H9 (cell line): ENCODE measurements around the gene GUCY2D. TPM values are rescaled to one million over a fixed set of nuclear protein-coding genes. Genes with fewer than 3 reads are reported as not detected.

Experiments used
- DNase-seq: peaks from one replicate; pipeline ENCODE4 v3.0.0-alpha.2; 2017
- H2AFZ ChIP-seq: one replicate; pipeline ENCODE4 v1.6.1; 2013; ENCODE audit warnings: mild to moderate bottlenecking, low read length, control low read depth, moderate library complexity
- H2AK5ac ChIP-seq: 2 replicates; pipeline ENCODE4 v1.6.1; 2013; ENCODE audit warnings: low read length, control low read depth, mixed read lengths; ENCODE audit not compliant: insufficient read length
- H2BK120ac ChIP-seq: one replicate; pipeline ENCODE4 v1.6.1; 2013; ENCODE audit warnings: low read depth, mild to moderate bottlenecking, low read length, control low read depth, inconsistent platforms; ENCODE audit not compliant: poor library complexity, severe bottlenecking
- H2BK12ac ChIP-seq: 2 replicates; pipeline ENCODE4 v1.6.1; 2013; ENCODE audit warnings: low read length, control low read depth, mixed read lengths, low read depth; ENCODE audit not compliant: insufficient read length
- H2BK15ac ChIP-seq: 2 replicates; pipeline ENCODE4 v1.6.1; 2013; ENCODE audit warnings: low read depth, low read length, control low read depth
- H2BK20ac ChIP-seq: one replicate; pipeline ENCODE4 v1.6.1; 2013; ENCODE audit warnings: low read depth, mild to moderate bottlenecking, low read length, control low read depth, inconsistent platforms; ENCODE audit not compliant: poor library complexity, severe bottlenecking
- H2BK5ac ChIP-seq: 2 replicates; pipeline ENCODE4 v1.6.1; 2013; ENCODE audit warnings: low read length, control low read depth, mixed read lengths; ENCODE audit not compliant: insufficient read length
- H3K14ac ChIP-seq: 2 replicates; pipeline ENCODE4 v1.6.1; 2013; ENCODE audit warnings: low read length, control low read depth; ENCODE audit not compliant: insufficient read depth
- H3K18ac ChIP-seq: 2 replicates; pipeline ENCODE4 v1.6.1; 2013; ENCODE audit warnings: low read depth, mild to moderate bottlenecking, mixed read lengths, low read length, control low read depth; ENCODE audit not compliant: insufficient read length
- H3K23ac ChIP-seq: 2 replicates; pipeline ENCODE4 v1.6.1; 2013; ENCODE audit warnings: low read length, control low read depth, mixed read lengths, low read depth; ENCODE audit not compliant: insufficient read length
- H3K23me2 ChIP-seq: 2 replicates; pipeline ENCODE4 v1.6.1; 2013; ENCODE audit warnings: low read depth, mild to moderate bottlenecking, mixed read lengths, low read length, control low read depth; ENCODE audit not compliant: insufficient read length, poor library complexity, severe bottlenecking
- H3K27ac ChIP-seq: 2 replicates; pipeline ENCODE4 v1.5.1; 2013; ENCODE audit warnings: low read length, control low read depth, mixed read lengths, low read depth; ENCODE audit not compliant: insufficient read length
- H3K27me3 ChIP-seq: 2 replicates; pipeline ENCODE4 v1.6.1; 2013; ENCODE audit warnings: low read length, control low read depth, inconsistent platforms; ENCODE audit not compliant: insufficient read depth
- H3K4ac ChIP-seq: 2 replicates; pipeline ENCODE4 v1.6.1; 2013; ENCODE audit warnings: low read depth, mild to moderate bottlenecking, control low read depth, inconsistent platforms, low read length, moderate library complexity
- H3K4me1 ChIP-seq: 2 replicates; pipeline ENCODE4 v1.6.1; 2013; ENCODE audit warnings: low read length, control low read depth, inconsistent platforms; ENCODE audit not compliant: insufficient read depth
- H3K4me2 ChIP-seq: 2 replicates; pipeline ENCODE4 v1.6.1; 2013; ENCODE audit warnings: low read length, control low read depth, mixed read lengths; ENCODE audit not compliant: insufficient read length, insufficient read depth
- H3K56ac ChIP-seq: 2 replicates; pipeline ENCODE4 v1.6.1; 2013; ENCODE audit warnings: low read depth, mild to moderate bottlenecking, mixed read lengths, low read length, control low read depth; ENCODE audit not compliant: insufficient read length
- H3K79me1 ChIP-seq: 2 replicates; pipeline ENCODE4 v1.6.1; 2013; ENCODE audit warnings: low read depth, mild to moderate bottlenecking, moderate library complexity, low read length, control low read depth, inconsistent platforms; ENCODE audit not compliant: insufficient read depth, poor library complexity, severe bottlenecking
- H3K79me2 ChIP-seq: 2 replicates; pipeline ENCODE4 v1.6.1; 2013; ENCODE audit warnings: low read length, control low read depth, inconsistent platforms; ENCODE audit not compliant: insufficient read depth
- H3K9ac ChIP-seq: 2 replicates; pipeline ENCODE4 v1.6.1; 2013; ENCODE audit warnings: low read length, control low read depth, mixed read lengths; ENCODE audit not compliant: insufficient read length; ENCODE audit errors: extremely low read depth
- H3K9me3 ChIP-seq: one replicate; pipeline ENCODE4 v1.6.1; 2013; ENCODE audit warnings: low read depth, low read length, inconsistent platforms; ENCODE audit not compliant: control insufficient read depth
- H3T11ph ChIP-seq: one replicate; pipeline ENCODE4 v1.6.1; 2013; ENCODE audit warnings: mild to moderate bottlenecking, low read length, control low read depth, inconsistent platforms
- H4K20me1 ChIP-seq: one replicate; pipeline ENCODE4 v1.6.1; 2013; ENCODE audit not compliant: control insufficient read depth, insufficient read length, insufficient read depth
- H4K5ac ChIP-seq: 2 replicates; pipeline ENCODE4 v1.6.1; 2013; ENCODE audit warnings: low read depth, mild to moderate bottlenecking, mixed read lengths, low read length, control low read depth; ENCODE audit not compliant: insufficient read length
- H4K8ac ChIP-seq: replicated peaks from 2 replicates; pipeline ENCODE4 v1.6.1; 2013; ENCODE audit warnings: low read length, control low read depth, mixed read lengths, low read depth; ENCODE audit not compliant: insufficient read length
- H4K91ac ChIP-seq: 2 replicates; pipeline ENCODE4 v1.6.1; 2013; ENCODE audit warnings: low read depth, mild to moderate bottlenecking, moderate library complexity, mixed read lengths, low read length, control low read depth; ENCODE audit not compliant: insufficient read length
- H3K27ac Mint-ChIP-seq, 3 experiments: 2 replicates in 2 of 3; 3 replicates in 1 of 3; pipeline ENCODE4 v1.8.0; 2020 to 2021; ENCODE audit warnings: mixed read lengths in 3 of 3, mild to moderate bottlenecking in 1 of 3, moderate library complexity in 1 of 3
- H3K27me3 Mint-ChIP-seq: 2 replicates; pipeline ENCODE4 v1.8.0; 2021; ENCODE audit warnings: low read depth, mild to moderate bottlenecking, moderate library complexity, mixed read lengths
- H3K36me3 Mint-ChIP-seq, 3 experiments: 2 replicates in 2 of 3; 3 replicates in 1 of 3; pipeline ENCODE4 v1.8.0; 2020 to 2021; ENCODE audit warnings: low read depth in 3 of 3, mixed read lengths in 3 of 3; ENCODE audit not compliant: insufficient read depth in 1 of 3
- H3K4me1 Mint-ChIP-seq, 2 experiments: 2 replicates each; pipeline ENCODE4 v1.8.0; 2020; ENCODE audit warnings: mixed read lengths in 2 of 2
- H3K4me3 Mint-ChIP-seq, 2 experiments: 2 replicates in 1 of 2; 3 replicates in 1 of 2; pipeline ENCODE4 v1.8.0; 2020 to 2021; ENCODE audit warnings: mild to moderate bottlenecking in 2 of 2, mixed read lengths in 2 of 2, moderate library complexity in 1 of 2
- H3K9me3 Mint-ChIP-seq, 2 experiments: 2 replicates in 1 of 2; 3 replicates in 1 of 2; pipeline ENCODE4 v1.8.0; 2020; ENCODE audit warnings: mild to moderate bottlenecking in 2 of 2, mixed read lengths in 2 of 2, moderate library complexity in 1 of 2
- WGBS: extraction: QIAGEN DNeasy Blood & Tissue Kit; methylation state at CpG from one replicate; pipeline ENCODE4 v1.1.7; 2013; ENCODE audit warnings: missing lambda C conversion rate, low lambda C conversion rate, mixed read lengths; ENCODE audit not compliant: insufficient read length; ENCODE audit errors: extremely low coverage; 5-methylcytosine and 5-hydroxymethylcytosine counted together
- total RNA-seq: library from RNA; stranded (reverse); gene quantifications from 2 replicates; pipeline ENCODE4 v1.2.1, GENCODE V29; 2021
- TF ChIP-seq, protein P1 (sequence below): fragments of 200-600 bp; sonication (generic); conservative IDR thresholded peaks from 3 replicates; pipeline ENCODE4 v1.8.0; 2021; ENCODE audit warnings: antibody characterized with exemption, mild to moderate bottlenecking

The GUCY2D gene
- total RNA-seq, 1 experiment from 2014 or later, result 0.15 TPM

GRCh38 chr17:8025176-8025911, 22.9 kb downstream of the GUCY2D start:
- H3T11ph ChIP-seq, result no peak overlapping the region
- no peak overlapping the region for H3K23ac ChIP-seq
- no peak overlapping the region for H2BK12ac ChIP-seq
- no peaks in the 10 kb centered on the region for H3K79me1 ChIP-seq
- H3K36me3 Mint-ChIP-seq, result no peaks in the 10 kb centered on the region
- no peak overlapping the region for H2AFZ ChIP-seq
- no peaks in the 10 kb centered on the region for H3K9me3 ChIP-seq
- H3K27ac ChIP-seq, result no peak overlapping the region
- H2AK5ac ChIP-seq, result no peak overlapping the region
- H2BK120ac ChIP-seq, result no peak overlapping the region
- no peak overlapping the region for H3K18ac ChIP-seq
- H2BK15ac ChIP-seq, result no peak overlapping the region
- H3K27me3 ChIP-seq, result no peaks in the 10 kb centered on the region
- no peak overlapping the region for H3K9ac ChIP-seq
- no peak overlapping the region for H4K91ac ChIP-seq
- H2BK5ac ChIP-seq, result no peak overlapping the region
- no peak overlapping the region for H2BK20ac ChIP-seq
- no peak overlapping the region for H3K4me3 Mint-ChIP-seq
- no peaks in the 10 kb centered on the region for H3K79me2 ChIP-seq
- no peak overlapping the region for H3K4ac ChIP-seq
- DNase-seq, result peak; percentile 26
- H3K23me2 ChIP-seq, result no peaks in the 10 kb centered on the region
- H4K8ac ChIP-seq, result no peak overlapping the region
- no peak overlapping the region for H3K4me2 ChIP-seq
- peaks cover 21% of the 10 kb centered on the region for H3K27me3 Mint-ChIP-seq
- H3K14ac ChIP-seq, result no peak overlapping the region
- peaks cover 3 to 9% of the 10 kb centered on the region in 2 experiments; a peak in 3 of 4 replicates for H3K4me1 Mint-ChIP-seq
- H3K9me3 Mint-ChIP-seq, result no peaks in the 10 kb centered on the region; a peak in 1 of 5 replicates
- H4K5ac ChIP-seq, result no peak overlapping the region
- WGBS, result no CpG with 5 or more reads among the region's 9 CpGs
- H3K4me1 ChIP-seq, result no peaks in the 10 kb centered on the region
- no peak overlapping the region for H3K56ac ChIP-seq
- H3K27ac Mint-ChIP-seq, result peak overlapping the region in 1 of 3 experiments; percentile 70; a peak in 1 of 7 replicates
- TF ChIP-seq, protein P1, sequence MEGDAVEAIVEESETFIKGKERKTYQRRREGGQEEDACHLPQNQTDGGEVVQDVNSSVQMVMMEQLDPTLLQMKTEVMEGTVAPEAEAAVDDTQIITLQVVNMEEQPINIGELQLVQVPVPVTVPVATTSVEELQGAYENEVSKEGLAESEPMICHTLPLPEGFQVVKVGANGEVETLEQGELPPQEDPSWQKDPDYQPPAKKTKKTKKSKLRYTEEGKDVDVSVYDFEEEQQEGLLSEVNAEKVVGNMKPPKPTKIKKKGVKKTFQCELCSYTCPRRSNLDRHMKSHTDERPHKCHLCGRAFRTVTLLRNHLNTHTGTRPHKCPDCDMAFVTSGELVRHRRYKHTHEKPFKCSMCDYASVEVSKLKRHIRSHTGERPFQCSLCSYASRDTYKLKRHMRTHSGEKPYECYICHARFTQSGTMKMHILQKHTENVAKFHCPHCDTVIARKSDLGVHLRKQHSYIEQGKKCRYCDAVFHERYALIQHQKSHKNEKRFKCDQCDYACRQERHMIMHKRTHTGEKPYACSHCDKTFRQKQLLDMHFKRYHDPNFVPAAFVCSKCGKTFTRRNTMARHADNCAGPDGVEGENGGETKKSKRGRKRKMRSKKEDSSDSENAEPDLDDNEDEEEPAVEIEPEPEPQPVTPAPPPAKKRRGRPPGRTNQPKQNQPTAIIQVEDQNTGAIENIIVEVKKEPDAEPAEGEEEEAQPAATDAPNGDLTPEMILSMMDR, result no peak
- H4K20me1 ChIP-seq, result no peaks in the 10 kb centered on the region
